Adrenal gland (tissue), 5 donors: ENCODE results near the gene GPC3.

Experiments used
- POLR2A ChIP-seq, 2 donors: fragments of 450-650 bp; IDR thresholded peaks; one replicate each; pipeline ENCODE4 v1.6.1; 2017; ENCODE audit warnings: antibody characterized with exemption in 2 of 2, mild to moderate bottlenecking in 2 of 2, moderate library complexity in 1 of 2
- TF ChIP-seq, protein P1 (sequence below), 6 experiments: fragments of 450-650 bp in 4 of 6; fragments of 200-600 bp in 2 of 6; sonication (generic) in 1 of 6; IDR thresholded peaks; 1 replicate in 5 of 6; 2 replicates in 1 of 6; pipeline versions ENCODE4 v1.5.1 to v1.8.0; 2016 to 2021; ENCODE audit warnings: antibody characterized with exemption in 6 of 6, mild to moderate bottlenecking in 2 of 6, moderate library complexity in 1 of 6
- donor health status: DM: no; HTN: no; CAD: no.

DNA sequence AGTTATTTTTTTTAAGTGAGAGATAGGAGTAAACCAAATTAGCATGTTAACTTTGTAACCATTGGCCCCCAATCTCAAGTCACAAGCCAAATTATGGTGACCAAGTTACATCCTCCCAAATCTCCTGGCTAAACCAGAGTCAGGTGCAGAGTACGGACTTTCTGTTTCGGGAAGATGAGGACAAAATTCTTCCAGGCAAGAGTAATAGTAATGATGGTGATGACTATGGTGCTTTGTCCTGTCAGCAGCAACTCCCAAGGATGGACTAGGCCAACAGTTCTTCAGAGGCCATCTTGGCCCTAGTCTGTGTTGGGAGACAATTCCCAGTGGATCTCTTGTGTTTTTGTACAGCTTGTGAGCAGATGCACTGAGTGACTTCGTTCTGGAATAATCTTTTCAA, 148.8 kb downstream of the GPC3 start:
- TF ChIP-seq, protein P1, sequence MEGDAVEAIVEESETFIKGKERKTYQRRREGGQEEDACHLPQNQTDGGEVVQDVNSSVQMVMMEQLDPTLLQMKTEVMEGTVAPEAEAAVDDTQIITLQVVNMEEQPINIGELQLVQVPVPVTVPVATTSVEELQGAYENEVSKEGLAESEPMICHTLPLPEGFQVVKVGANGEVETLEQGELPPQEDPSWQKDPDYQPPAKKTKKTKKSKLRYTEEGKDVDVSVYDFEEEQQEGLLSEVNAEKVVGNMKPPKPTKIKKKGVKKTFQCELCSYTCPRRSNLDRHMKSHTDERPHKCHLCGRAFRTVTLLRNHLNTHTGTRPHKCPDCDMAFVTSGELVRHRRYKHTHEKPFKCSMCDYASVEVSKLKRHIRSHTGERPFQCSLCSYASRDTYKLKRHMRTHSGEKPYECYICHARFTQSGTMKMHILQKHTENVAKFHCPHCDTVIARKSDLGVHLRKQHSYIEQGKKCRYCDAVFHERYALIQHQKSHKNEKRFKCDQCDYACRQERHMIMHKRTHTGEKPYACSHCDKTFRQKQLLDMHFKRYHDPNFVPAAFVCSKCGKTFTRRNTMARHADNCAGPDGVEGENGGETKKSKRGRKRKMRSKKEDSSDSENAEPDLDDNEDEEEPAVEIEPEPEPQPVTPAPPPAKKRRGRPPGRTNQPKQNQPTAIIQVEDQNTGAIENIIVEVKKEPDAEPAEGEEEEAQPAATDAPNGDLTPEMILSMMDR (IDR thresholded peaks at IDR 0.05), result no peak
- TF ChIP-seq POLR2A (IDR thresholded peaks at IDR 0.05), result no peak
